IMR-90 (cell line): ENCODE data around the gene TANGO6. TPM values are rescaled to one million over a fixed set of nuclear protein-coding genes. Genes with fewer than 3 reads are reported as not detected.

ENCODE experiments used
- ATAC-seq: fragments of 200-7000 bp; cut with Tn5 transposase; 2 replicates; pipeline ENCODE4 v1.9.1; 2020; ENCODE audit warnings: low read depth, mild to moderate bottlenecking, moderate library complexity
- BruUV-seq: library from RNA; stranded (reverse); fragments of 400-500 nt; replicated peaks from 2 replicates; lab custom pipeline; 2021; lab: Mats Ljungman, UMichigan
- CTCF ChIA-PET: fragments of 300-600 bp; formaldehyde crosslinking; extraction: SDS; loops from one replicate; lab custom pipeline; 2021; ENCODE audit warnings: antibody characterized with exemption; lab: Yijun Ruan, JAX
- POLR2A ChIA-PET: fragments of 300-600 bp; sonication (Branson Sonifier 250); formaldehyde crosslinking; loops from one replicate; lab custom pipeline; 2022; ENCODE audit warnings: antibody characterized with exemption; ENCODE audit not compliant: unreplicated experiment; lab: Charles Lee
- DNase-seq: peaks from one replicate; pipeline ENCODE4 v3.0.0; 2013
- H2AFZ ChIP-seq: replicated peaks from 2 replicates; pipeline ENCODE3; 2013; ENCODE audit warnings: low read length, mild to moderate bottlenecking; ENCODE audit not compliant: poor library complexity
- H2AK5ac ChIP-seq: 2 replicates; pipeline ENCODE4 v1.6.1; 2013; ENCODE audit warnings: low read depth, low read length, inconsistent platforms
- H2AK9ac ChIP-seq: replicated peaks from 2 replicates; pipeline ENCODE3; 2013; ENCODE audit warnings: mild to moderate bottlenecking, low read depth, low read length, moderate library complexity; ENCODE audit not compliant: poor library complexity
- H2BK120ac ChIP-seq: 2 replicates; pipeline ENCODE4 v1.6.1; 2013; ENCODE audit warnings: low read depth, low read length, inconsistent platforms
- H2BK15ac ChIP-seq: 3 replicates; pipeline ENCODE4 v1.6.1; 2013; ENCODE audit warnings: low read depth, low read length, inconsistent platforms
- H2BK20ac ChIP-seq: 2 replicates; pipeline ENCODE4 v1.6.1; 2013; ENCODE audit warnings: low read depth, mild to moderate bottlenecking, inconsistent platforms, low read length, moderate library complexity
- H2BK5ac ChIP-seq: 2 replicates; pipeline ENCODE4 v1.6.1; 2013; ENCODE audit warnings: mild to moderate bottlenecking, low read depth, low read length, inconsistent platforms; ENCODE audit not compliant: poor library complexity, severe bottlenecking
- H3K14ac ChIP-seq: replicated peaks from 2 replicates; pipeline ENCODE4 v1.6.1; 2013; ENCODE audit warnings: low read depth, low read length, inconsistent platforms
- H3K18ac ChIP-seq: 2 replicates; pipeline ENCODE4 v1.6.1; 2013; ENCODE audit warnings: low read depth, low read length, control low read depth
- H3K23ac ChIP-seq: 2 replicates; pipeline ENCODE4 v1.6.1; 2013; ENCODE audit warnings: low read depth, low read length, inconsistent platforms
- H3K27ac ChIP-seq: 2 replicates; pipeline ENCODE4 v1.5.1; 2013; ENCODE audit warnings: mild to moderate bottlenecking, control low read depth, low read length; ENCODE audit not compliant: insufficient read depth
- H3K27me3 ChIP-seq: 2 replicates; pipeline ENCODE4 v1.6.1; 2013; ENCODE audit warnings: low read length; ENCODE audit not compliant: control insufficient read depth, insufficient read depth
- H3K36me3 ChIP-seq: 2 replicates; pipeline ENCODE4 v1.6.1; 2013; ENCODE audit warnings: low read length, mixed read lengths; ENCODE audit not compliant: control insufficient read depth, insufficient read depth
- H3K4ac ChIP-seq: 2 replicates; pipeline ENCODE4 v1.6.1; 2013; ENCODE audit warnings: low read depth, low read length, inconsistent platforms
- H3K4me1 ChIP-seq: 2 replicates; pipeline ENCODE4 v1.6.1; 2013; ENCODE audit warnings: low read length, mixed read lengths; ENCODE audit not compliant: control insufficient read depth, insufficient read depth
- H3K4me2 ChIP-seq: 2 replicates; pipeline ENCODE4 v1.6.1; 2013; ENCODE audit warnings: low read depth, mild to moderate bottlenecking, control low read depth, low read length, moderate library complexity
- H3K4me3 ChIP-seq: 2 replicates; pipeline ENCODE4 v1.5.1; 2013; ENCODE audit warnings: low read depth, mild to moderate bottlenecking, control low read depth, low read length, moderate library complexity; ENCODE audit not compliant: insufficient read depth
- H3K56ac ChIP-seq: 2 replicates; pipeline ENCODE4 v1.6.1; 2013; ENCODE audit warnings: low read length, inconsistent platforms; ENCODE audit not compliant: insufficient read depth; ENCODE audit errors: extremely low read depth
- H3K79me1 ChIP-seq, 2 experiments: 2 replicates each; pipeline ENCODE4 v1.6.1; 2013; ENCODE audit warnings: low read length in 2 of 2, inconsistent platforms in 1 of 2, low read depth in 1 of 2
- H3K9ac ChIP-seq: 2 replicates; pipeline ENCODE4 v1.6.1; 2013; ENCODE audit warnings: low read depth, low read length, control low read depth
- H3K9me1 ChIP-seq: 2 replicates; pipeline ENCODE4 v1.6.1; 2013; ENCODE audit warnings: low read length, inconsistent platforms; ENCODE audit not compliant: insufficient read depth
- H3K9me3 ChIP-seq: 2 replicates; pipeline ENCODE4 v1.6.1; 2013; ENCODE audit warnings: low read length; ENCODE audit not compliant: control insufficient read depth, insufficient read depth
- H4K20me1 ChIP-seq: 2 replicates; pipeline ENCODE4 v1.6.1; 2013; ENCODE audit warnings: low read length, inconsistent platforms; ENCODE audit not compliant: insufficient read depth
- H4K5ac ChIP-seq: 2 replicates; pipeline ENCODE4 v1.6.1; 2013; ENCODE audit warnings: mild to moderate bottlenecking, low read depth, low read length, control low read depth
- H4K8ac ChIP-seq, 2 experiments: 2 replicates each; pipeline ENCODE4 v1.6.1; 2013; ENCODE audit warnings: low read depth in 2 of 2, low read length in 2 of 2, control low read depth in 1 of 2, inconsistent platforms in 1 of 2
- H4K91ac ChIP-seq: 2 replicates; pipeline ENCODE4 v1.6.1; 2013; ENCODE audit warnings: low read depth, low read length, inconsistent platforms; ENCODE audit not compliant: insufficient read depth
- BHLHE40 ChIP-seq: fragments of 150-350 bp; IDR thresholded peaks from 2 replicates; pipeline ENCODE4 v1.6.1; 2016; ENCODE audit warnings: mild to moderate bottlenecking, low read depth, low read length
- CEBPB ChIP-seq: IDR thresholded peaks from 2 replicates; pipeline ENCODE4 v1.6.1; 2012; ENCODE audit warnings: low read depth, low read length, improper control_type of control experiment
- CTCF ChIP-seq: conservative IDR thresholded peaks from 2 replicates; pipeline ENCODE4 v1.5.1; 2012; ENCODE audit warnings: mild to moderate bottlenecking, low read depth, low read length, improper control_type of control experiment
- FOS ChIP-seq: fragments of 150-350 bp; IDR thresholded peaks from 2 replicates; pipeline ENCODE4 v1.6.1; 2016; ENCODE audit warnings: low read depth, low read length
- MAZ ChIP-seq: IDR thresholded peaks from 2 replicates; pipeline ENCODE4 v1.6.1; 2012; ENCODE audit warnings: low read depth, mild to moderate bottlenecking, low read length, improper control_type of control experiment, moderate library complexity, borderline replicate concordance
- RFX5 ChIP-seq: IDR thresholded peaks from 2 replicates; pipeline ENCODE4 v1.8.0; 2012; ENCODE audit warnings: low read depth, mild to moderate bottlenecking, low read length, moderate library complexity
- SMC3 ChIP-seq: fragments of 150-350 bp; IDR thresholded peaks from 2 replicates; pipeline ENCODE4 v1.6.1; 2016; ENCODE audit warnings: low read depth, mild to moderate bottlenecking, antibody characterized with exemption, low read length, moderate library complexity
- WGBS, 2 experiments: methylation state at CpG; one replicate each; pipeline versions ENCODE4 v1.1.5 to v1.1.7; 2013; ENCODE audit warnings: missing lambda C conversion rate in 2 of 2; ENCODE audit not compliant: insufficient read length in 1 of 2; ENCODE audit errors: extremely low coverage in 2 of 2; 5-methylcytosine and 5-hydroxymethylcytosine counted together
- dilution Hi-C: fragments of 300-500 bp; cut with HindIII; formaldehyde crosslinking; loops from one replicate; pipeline ENCODE4 v1.14.3; 2018; ENCODE audit warnings: low sequenced_read_pairs; ENCODE audit not compliant: unreplicated experiment
- in situ Hi-C: fragments of 300-500 bp; cut with MboI; formaldehyde crosslinking; loops from 3 replicates; pipeline ENCODE4 v1.14.3; 2019; ENCODE audit warnings: low sequenced_read_pairs, inconsistent platforms, mixed read lengths
- intact Hi-C: fragments of 100-400 bp; cut with micrococcal nuclease; formaldehyde crosslinking; loops from 2 replicates; pipeline ENCODE4 v1.10.0; 2022
- polyA plus RNA-seq, 3 experiments: library from polyadenylated mRNA; depleted of rRNA; stranded (reverse); fragments of >200 nt; gene quantifications; 2 replicates each; pipeline ENCODE4 v1.2.3, GENCODE V29; 2012; ENCODE audit warnings: low replicate concordance in 1 of 3
- total RNA-seq: library from RNA; depleted of rRNA; stranded (reverse); fragments of >200 nt; gene quantifications from 2 replicates; pipeline ENCODE4 v1.2.3, GENCODE V29; 2012

Gene TANGO6
- total and polyA plus RNA-seq, 2 of the 4 experiments (the other 2 are of a cell fraction), result 6.7 to 22.4 TPM

GRCh38 chr16:68814516-68814915 lies 28.8 kb upstream of the TANGO6 start:
- peaks cover 8% of the 10 kb centered on the region for H3K27me3 ChIP-seq
- no peaks in the 10 kb centered on the region for H3K36me3 ChIP-seq
- DNase-seq (no peak), ATAC-seq (no peak)
- H4K8ac ChIP-seq, result no peak overlapping the region
- H3K4me2 ChIP-seq, result no peak overlapping the region
- ChIA-PET POLR2A (no interaction called here), CTCF (no interaction called here)
- H4K20me1 ChIP-seq, result no peaks in the 10 kb centered on the region
- no peak overlapping the region for H2BK120ac ChIP-seq
- no peak overlapping the region for H3K4me3 ChIP-seq
- no peak overlapping the region for H2AFZ ChIP-seq
- no peak overlapping the region for H4K91ac ChIP-seq
- H3K18ac ChIP-seq, result no peak overlapping the region
- no peak overlapping the region for H3K14ac ChIP-seq
- no peak for TF ChIP-seq FOS
- TF ChIP-seq CEBPB, result no peak
- no peak for TF ChIP-seq CTCF
- no peak for TF ChIP-seq RFX5
- TF ChIP-seq SMC3, result no peak
- TF ChIP-seq BHLHE40, result no peak
- TF ChIP-seq MAZ, result no peak
- H3K9me1 ChIP-seq, result no peaks in the 10 kb centered on the region
- no peak overlapping the region for H2BK15ac ChIP-seq
- H3K4me1 ChIP-seq, result no peaks in the 10 kb centered on the region
- H3K56ac ChIP-seq, result no peak overlapping the region
- intact Hi-C loops (no loop called here), in situ Hi-C loops (no loop called here), dilution Hi-C loops (no loop called here)
- no peak overlapping the region for H2BK5ac ChIP-seq
- no peak overlapping the region for H3K9ac ChIP-seq
- H3K9me3 ChIP-seq, result no peaks in the 10 kb centered on the region
- H2AK9ac ChIP-seq, result no peak overlapping the region
- no peak overlapping the region for H2BK20ac ChIP-seq
- BruUV-seq, result no TSS peak
- whole genome bisulfite sequencing, 2 experiments, result no CpG with 5 or more reads among the region's 3 CpGs
- no peak overlapping the region for H3K23ac ChIP-seq
- H3K4ac ChIP-seq, result no peak overlapping the region
- no peak overlapping the region for H3K27ac ChIP-seq
- H4K5ac ChIP-seq, result no peak overlapping the region
- no peak overlapping the region for H2AK5ac ChIP-seq
- no peaks in the 10 kb centered on the region for H3K79me1 ChIP-seq
